Glutamatergic neuron (in vitro differentiated cells): ENCODE results near the gene ARHGAP22. TPM values are rescaled to one million over a fixed set of nuclear protein-coding genes. Genes with fewer than 3 reads are reported as not detected.

ENCODE experiments used
- DNase-seq: peaks from one replicate; pipeline ENCODE4 v3.0.0; 2022
- H3K27ac Mint-ChIP-seq: one replicate; pipeline ENCODE4 v1.8.0; 2020; ENCODE audit warnings: mild to moderate bottlenecking, mixed read lengths, inconsistent platforms; ENCODE audit not compliant: unreplicated experiment
- H3K27me3 Mint-ChIP-seq: one replicate; pipeline ENCODE4 v1.8.0; 2020; ENCODE audit warnings: mild to moderate bottlenecking, moderate library complexity, mixed read lengths, inconsistent platforms; ENCODE audit not compliant: unreplicated experiment
- H3K36me3 Mint-ChIP-seq: one replicate; pipeline ENCODE4 v1.8.0; 2020; ENCODE audit warnings: mild to moderate bottlenecking, mixed read lengths, inconsistent platforms; ENCODE audit not compliant: unreplicated experiment
- H3K4me1 Mint-ChIP-seq: one replicate; pipeline ENCODE4 v1.8.0; 2020; ENCODE audit warnings: mild to moderate bottlenecking, low read depth, mixed read lengths, inconsistent platforms; ENCODE audit not compliant: unreplicated experiment
- H3K4me3 Mint-ChIP-seq: one replicate; pipeline ENCODE4 v1.8.0; 2020; ENCODE audit warnings: mild to moderate bottlenecking, mixed read lengths, inconsistent platforms; ENCODE audit not compliant: unreplicated experiment
- H3K9me3 Mint-ChIP-seq: one replicate; pipeline ENCODE4 v1.8.0; 2020; ENCODE audit warnings: mild to moderate bottlenecking, moderate library complexity, mixed read lengths, inconsistent platforms; ENCODE audit not compliant: unreplicated experiment
- CTCF ChIP-seq: fragments of 200-600 bp; sonication (generic); IDR thresholded peaks from one replicate; pipeline ENCODE4 v1.5.0; 2021; ENCODE audit not compliant: partially characterized antibody, unreplicated experiment
- total RNA-seq: library from RNA; stranded (reverse); fragmentation: NEBNext Ultra II Directional; extraction: Animal tissue kit (Norgen Biotek cat#: 25700); gene quantifications from one replicate; pipeline ENCODE4 v1.2.1, GENCODE V29; 2021; ENCODE audit not compliant: unreplicated experiment

Gene ARHGAP22
- total RNA-seq, 1 donor from 2014 or later = 10.0 TPM

DNA sequence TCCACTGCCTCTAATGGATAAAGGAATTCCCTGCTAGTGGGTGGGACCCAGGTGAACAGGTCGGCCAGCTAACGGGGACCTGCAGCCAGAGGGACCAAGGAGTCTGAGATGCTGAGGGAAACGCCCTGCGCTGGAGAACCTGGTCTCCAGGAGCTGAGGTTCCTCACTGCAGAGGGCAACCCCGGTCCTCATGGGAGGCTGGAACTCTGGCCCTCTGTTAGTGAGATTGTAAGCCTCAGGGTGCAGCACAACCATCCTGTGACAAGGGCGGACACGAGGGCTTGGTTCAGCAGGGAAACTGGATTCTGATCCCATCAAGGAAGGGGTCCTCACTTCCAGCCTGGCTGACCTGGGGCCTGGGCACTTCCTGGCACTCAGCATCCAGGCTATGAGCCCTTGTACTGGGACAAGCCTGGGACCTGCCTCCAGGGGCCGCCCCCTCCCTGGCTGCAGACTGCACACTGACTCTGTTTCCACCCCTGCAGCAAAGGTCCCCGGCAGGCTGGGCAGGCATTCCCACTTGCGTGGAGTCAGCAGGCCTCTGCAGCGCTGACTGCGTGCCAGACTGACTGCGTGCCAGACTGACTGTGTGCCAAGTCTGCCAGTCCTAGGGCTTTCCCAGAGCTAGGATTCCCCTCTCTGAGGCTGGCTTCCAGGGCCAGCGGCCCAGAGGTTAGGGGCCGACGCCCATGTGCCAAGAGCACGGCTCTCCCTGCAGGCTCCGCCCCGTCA lies 155.2 kb downstream of the ARHGAP22 start:
- no peak overlapping the region for H3K4me3 Mint-ChIP-seq
- peaks cover 3% of the 10 kb centered on the region for H3K9me3 Mint-ChIP-seq
- no peak for TF ChIP-seq CTCF
- no peak for DNase-seq
- H3K27ac Mint-ChIP-seq = no peak overlapping the region
- no peaks in the 10 kb centered on the region for H3K36me3 Mint-ChIP-seq
- H3K4me1 Mint-ChIP-seq = peaks cover 29% of the 10 kb centered on the region
- H3K27me3 Mint-ChIP-seq = peaks cover 27% of the 10 kb centered on the region

GRCh38 chr10:48448796-48449195 lies 156.1 kb downstream of the ARHGAP22 start:
- H3K27ac Mint-ChIP-seq = no peak overlapping the region
- no peak for TF ChIP-seq CTCF
- no peak overlapping the region for H3K4me3 Mint-ChIP-seq
- H3K9me3 Mint-ChIP-seq = peaks cover 3% of the 10 kb centered on the region
- H3K36me3 Mint-ChIP-seq = no peaks in the 10 kb centered on the region
- DNase-seq = no peak
- H3K4me1 Mint-ChIP-seq = peaks cover 30% of the 10 kb centered on the region
- H3K27me3 Mint-ChIP-seq = peaks cover 27% of the 10 kb centered on the region

DNA sequence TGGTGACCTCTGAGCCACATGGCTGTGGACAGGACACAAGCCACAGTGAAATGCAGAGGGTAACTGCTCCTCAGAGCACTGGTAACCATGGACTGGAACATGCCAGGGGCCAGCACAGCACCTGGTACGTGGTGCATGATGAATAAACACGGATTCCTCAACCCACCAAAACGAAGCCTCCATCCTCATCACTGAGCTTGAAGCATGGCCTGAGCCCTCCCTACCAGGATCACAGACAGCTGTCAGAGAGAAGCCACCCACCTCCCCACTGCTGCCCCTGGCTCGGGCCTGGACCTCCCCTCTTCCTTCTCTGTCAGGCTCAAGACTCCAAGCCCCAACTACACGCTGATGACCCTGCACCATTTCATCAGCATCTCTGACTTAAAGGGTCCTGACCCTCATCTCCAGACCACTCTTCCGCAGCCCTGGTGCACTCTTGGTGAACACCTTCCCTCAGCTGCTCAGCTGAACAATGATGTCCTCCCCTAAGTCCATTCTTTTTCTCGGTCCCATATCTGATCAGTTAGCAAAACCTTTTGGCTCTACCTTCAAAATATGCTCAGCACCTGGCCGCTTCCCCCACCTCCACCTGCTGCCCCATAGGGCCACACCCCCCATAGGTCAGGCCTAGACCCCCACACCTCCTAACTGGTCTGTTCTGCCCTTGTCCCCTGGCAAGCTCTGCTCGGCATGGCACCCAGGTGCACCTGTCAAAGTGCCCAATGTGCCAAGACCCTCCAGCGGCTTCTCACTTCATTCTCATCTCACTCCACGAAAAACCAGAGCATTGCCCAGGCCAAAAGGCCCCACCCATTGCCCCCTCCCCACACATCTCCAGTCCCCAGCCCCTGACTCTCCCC lies 157.3 kb downstream of the ARHGAP22 start:
- Mint-ChIP-seq H3K4me3 (peak overlapping the region; percentile 6), H3K27ac (no peak overlapping the region), H3K4me1 (peaks cover 33% of the 10 kb centered on the region), H3K27me3 (peaks cover 25% of the 10 kb centered on the region), H3K36me3 (no peaks in the 10 kb centered on the region), H3K9me3 (peaks cover 11% of the 10 kb centered on the region)
- DNase-seq = no peak
- no peak for TF ChIP-seq CTCF

DNA sequence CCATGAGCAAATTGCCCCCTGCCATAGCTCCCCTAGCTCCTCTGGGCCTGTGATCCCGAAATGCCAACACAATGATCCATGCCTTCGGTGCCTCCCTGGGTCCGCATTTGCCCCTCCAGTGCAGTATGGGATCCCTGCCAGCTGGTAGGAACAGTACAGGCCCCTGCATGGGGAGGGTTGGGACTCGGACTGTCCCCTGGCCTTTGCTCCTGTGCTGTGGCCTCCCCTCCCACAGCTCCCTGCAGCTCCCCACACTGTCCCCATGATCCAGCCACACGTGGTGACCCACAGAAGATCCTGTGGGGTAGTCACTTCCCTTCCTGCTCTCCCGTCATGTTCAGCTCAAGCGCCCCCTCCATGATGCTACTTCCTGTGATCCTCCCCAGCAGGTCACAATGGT lies 158.1 kb downstream of the ARHGAP22 start:
- H3K27me3 Mint-ChIP-seq = peaks cover 21% of the 10 kb centered on the region
- no peak overlapping the region for H3K27ac Mint-ChIP-seq
- no peak for TF ChIP-seq CTCF
- DNase-seq = no peak
- H3K4me3 Mint-ChIP-seq = no peak overlapping the region
- H3K36me3 Mint-ChIP-seq = no peaks in the 10 kb centered on the region
- peaks cover 33% of the 10 kb centered on the region for H3K4me1 Mint-ChIP-seq
- peaks cover 13% of the 10 kb centered on the region for H3K9me3 Mint-ChIP-seq

- TF ChIP-seq CTCF = no peak
- H3K27me3 Mint-ChIP-seq = peaks cover 21% of the 10 kb centered on the region
- H3K27ac Mint-ChIP-seq = no peak overlapping the region
- H3K36me3 Mint-ChIP-seq = no peaks in the 10 kb centered on the region
- no peak for DNase-seq
- H3K4me1 Mint-ChIP-seq = peaks cover 33% of the 10 kb centered on the region
- H3K4me3 Mint-ChIP-seq = no peak overlapping the region
- peaks cover 13% of the 10 kb centered on the region for H3K9me3 Mint-ChIP-seq
These were observed 158.9 kb downstream of the ARHGAP22 start for GRCh38 chr10:48445932-48446331.
